HPDE6-E6E7 (cell line): ENCODE results near the gene GNB1.
"Not testable (repeated sequence)": the region's sequence is repeated elsewhere in the genome, so short reads cannot be mapped to it uniquely, and the experiment has no call there.

ENCODE experiments used
- DNase-seq: peaks from one replicate; pipeline ENCODE4 v3.0.0; 2011; ENCODE audit warnings: missing footprints; ENCODE audit errors: extremely low spot score

The GNB1 gene

DNA sequence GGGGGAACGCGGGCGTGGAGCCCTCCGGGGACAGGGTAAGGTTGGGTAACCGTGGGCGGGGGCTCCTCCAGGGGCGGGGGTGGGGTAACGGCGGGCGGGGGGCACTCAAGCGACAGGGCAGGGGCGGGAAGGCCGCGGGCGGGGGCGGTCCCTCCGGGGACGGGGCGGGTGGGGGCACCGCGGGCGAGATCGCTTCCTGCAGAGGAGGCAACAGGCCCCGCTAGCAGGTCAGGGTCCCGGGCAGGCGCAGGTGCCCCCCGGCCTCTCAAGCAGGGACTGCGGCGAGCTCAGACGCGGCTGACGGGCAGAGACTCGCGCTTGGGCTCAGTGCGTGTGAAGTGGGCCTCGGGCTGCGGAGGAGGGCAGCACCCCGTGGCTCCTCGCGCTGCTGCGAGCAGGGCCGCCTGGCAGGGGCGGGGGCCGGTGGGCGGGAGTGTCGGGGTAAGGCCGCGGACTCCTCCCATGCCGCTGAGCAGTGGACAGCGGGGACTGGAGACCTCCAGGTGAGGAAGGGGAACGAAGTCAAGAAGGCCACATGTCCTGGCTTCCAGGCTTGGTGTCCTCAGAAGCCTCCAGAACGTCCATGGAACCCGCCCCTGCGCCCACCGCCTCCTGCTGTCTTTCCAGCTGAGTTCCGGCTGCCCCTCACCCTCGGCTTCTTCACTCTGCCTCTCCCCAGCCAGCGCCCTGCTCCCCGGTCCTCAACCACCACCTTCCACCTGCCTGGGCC lies 627 bp upstream of the GNB1 start:
- peak; percentile 48 for DNase-seq

DNA sequence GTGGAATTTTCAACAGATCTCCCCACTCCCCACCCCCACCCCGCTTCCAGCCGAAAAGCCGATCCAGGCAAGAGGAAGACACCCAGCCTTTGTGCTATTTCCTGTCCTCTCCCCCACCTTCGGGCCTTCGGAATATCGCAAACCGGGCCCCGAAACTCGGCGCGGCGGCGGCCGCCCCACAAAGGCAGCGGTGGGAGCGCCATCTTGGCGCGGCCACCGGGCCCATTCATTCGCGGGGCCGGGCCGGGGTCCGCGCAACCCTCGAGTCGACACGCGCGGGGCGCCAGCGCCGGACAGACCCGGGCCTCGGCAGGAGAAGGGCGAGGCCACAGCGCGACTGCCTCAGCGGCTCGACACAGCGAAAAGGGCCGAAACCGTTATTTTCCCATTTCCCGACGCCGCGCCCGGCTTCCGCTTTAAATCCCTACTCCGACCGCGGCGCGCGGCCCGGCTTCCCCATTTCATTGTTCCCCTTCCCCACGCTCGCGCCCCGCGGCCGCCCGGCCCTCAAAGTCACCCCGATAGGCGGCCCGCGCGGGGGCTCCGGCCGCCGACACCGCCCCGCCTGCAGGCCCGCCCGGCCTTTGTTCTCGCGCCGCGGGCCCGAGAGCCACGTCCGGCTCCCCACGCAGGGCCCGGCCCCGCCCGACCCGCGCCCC lies 911 bp downstream of the GNB1 start:
- no peak for DNase-seq

GRCh38 chr1:1889090-1889750 lies 1.7 kb downstream of the GNB1 start:
- no peak for DNase-seq

- DNase-seq = not testable (repeated sequence)
Observed at GRCh38 chr1:1883890-1884289, 7.0 kb downstream of the GNB1 start.

DNA sequence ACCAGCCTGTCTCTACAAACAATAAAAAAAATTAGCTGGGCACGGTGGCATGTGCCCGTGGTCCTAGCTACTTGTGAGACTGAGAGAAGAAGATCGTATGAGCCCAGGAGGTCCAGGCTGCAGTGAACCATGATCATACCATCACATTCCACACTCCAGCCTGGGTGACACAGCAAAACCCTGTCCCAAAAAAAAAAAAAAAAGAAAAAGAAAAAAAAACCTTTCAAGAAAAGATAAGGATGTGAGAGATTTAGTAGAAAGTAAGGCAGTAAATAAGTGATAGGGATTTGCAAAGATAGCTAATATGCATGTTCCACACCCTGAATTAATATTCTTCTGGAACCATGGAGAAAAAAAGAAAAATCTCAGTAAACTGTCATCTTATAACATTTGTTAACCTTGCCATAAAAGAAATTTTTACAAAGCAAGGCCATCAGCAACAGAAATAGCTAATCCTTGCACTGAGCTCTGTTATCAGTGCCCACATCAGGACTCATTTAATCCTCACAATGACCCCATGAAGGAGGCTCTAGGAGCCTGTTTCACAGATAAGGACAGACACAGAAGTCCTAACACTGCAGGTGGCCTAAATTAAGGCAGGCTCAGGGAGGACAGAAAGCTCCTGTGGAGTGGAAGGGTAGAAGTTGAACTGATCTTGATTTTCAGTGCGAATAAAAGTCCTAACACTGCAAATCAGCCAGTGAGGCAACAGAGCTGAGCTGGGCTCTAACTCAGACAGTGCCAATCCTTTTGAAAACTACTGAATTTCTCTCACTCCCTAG lies 7.6 kb downstream of the GNB1 start:
- DNase-seq = no peak

DNA sequence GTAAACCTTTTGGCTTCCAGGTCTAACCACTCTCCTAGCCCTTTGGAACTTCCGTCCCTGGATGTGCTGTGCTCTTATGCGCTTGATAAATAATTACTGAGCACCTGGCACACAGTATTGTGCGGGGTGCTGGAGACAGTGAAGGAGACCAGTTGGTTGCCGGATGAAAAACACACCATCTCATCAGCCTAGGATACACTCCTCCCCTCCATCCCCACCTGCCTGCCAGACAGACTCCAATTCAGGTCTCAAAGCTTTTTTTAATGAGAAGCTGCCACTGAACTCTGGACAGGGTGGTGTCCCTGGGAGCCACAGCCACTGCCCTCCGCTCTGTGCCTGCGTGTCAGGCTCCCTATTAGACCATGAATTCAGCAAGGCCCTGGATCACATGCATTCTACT lies 9.2 kb downstream of the GNB1 start:
- DNase-seq = no peak

GRCh38 chr1:1880617-1881312 lies 10.1 kb downstream of the GNB1 start:
- DNase-seq = no peak

- no peak for DNase-seq
Observed at GRCh38 chr1:1879942-1880341, 10.9 kb downstream of the GNB1 start.

GRCh38 chr1:1877865-1878436 lies 12.9 kb downstream of the GNB1 start:
- no peak for DNase-seq

DNA sequence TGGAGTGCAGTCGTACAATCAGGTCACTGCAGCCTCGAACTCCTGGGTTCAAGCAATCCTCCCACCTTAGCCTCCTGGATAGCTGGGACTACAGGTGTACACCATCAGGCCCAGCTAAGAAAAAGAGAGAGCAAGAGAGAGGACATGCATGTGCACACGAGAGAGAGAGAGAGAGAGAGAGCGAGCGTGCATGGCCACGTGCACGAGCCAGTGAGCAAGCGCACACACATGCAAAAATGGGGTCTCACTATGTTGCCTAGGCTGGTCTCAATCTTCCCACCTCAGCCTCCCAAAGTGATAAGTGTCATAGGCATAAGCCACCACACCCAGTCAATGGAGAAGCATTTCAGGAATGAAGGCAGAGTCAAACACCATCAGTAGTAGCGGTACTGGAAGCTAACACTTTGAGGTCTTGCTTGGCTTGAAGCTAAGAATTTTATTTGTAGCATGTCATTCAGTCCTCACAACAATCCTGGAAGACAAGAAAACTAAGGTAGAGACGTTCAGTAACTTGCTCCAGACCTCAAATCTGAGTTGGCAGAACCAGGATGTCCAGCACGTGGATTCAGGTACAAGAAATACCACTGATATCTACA lies 14.5 kb downstream of the GNB1 start:
- DNase-seq = no peak

DNA sequence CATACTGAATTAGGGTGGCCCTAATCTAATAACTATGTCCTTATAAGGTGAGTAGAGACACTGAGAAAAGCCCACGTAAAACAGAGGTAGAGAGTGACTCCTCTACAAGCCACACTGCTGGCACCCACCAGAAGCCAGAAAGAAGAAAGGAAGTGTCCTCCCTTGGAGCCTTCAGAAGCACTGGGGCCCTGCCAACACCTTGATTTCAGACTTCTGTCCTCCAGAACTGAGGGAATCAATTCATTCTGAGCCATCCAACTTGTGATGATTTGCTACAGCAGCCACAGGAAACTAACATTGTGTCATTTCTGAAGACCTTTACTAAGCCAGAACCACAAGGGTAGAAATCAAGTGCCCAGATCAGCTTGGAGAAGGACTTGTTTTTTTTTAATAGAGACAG lies 15.0 kb downstream of the GNB1 start:
- DNase-seq = no peak

DNA sequence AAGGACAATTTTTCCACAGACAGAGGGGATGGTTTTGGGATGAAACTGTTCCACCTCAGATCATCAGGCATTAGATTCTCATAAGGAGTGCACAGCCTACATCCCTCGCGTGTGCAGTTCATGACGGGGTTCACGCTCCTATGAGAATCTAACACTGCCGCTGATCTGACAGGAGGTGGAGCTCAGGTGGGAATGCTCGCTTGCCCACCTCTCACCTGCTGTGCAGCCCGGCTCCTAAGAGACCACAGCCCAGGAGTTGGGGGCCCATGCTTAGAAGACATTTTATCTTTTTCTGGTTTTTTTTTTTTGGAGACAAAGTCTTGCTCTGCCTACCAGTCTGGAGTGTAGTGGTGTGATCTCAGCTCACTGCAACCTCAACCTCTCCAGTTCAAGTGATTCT lies 16.0 kb downstream of the GNB1 start:
- DNase-seq = no peak

DNA sequence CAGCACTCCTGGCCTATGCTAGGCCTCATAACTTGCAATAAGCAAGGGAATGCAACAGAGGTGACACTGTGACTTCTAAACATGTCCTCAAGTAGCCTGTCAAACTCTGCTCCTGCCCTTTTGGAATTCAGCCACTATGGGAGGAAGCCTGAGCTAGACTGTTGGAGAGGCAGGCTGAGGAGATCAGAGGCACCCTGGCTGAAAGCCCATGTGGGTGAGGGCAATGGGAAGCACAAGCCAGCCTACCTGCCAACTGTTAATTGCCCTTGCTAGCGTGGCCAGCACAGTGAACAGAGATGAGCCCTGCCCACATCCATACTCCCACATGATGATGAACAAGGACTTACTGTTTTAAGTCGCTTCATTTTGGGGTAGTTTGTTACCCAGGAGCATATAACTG lies 17.7 kb downstream of the GNB1 start:
- DNase-seq = no peak

DNA sequence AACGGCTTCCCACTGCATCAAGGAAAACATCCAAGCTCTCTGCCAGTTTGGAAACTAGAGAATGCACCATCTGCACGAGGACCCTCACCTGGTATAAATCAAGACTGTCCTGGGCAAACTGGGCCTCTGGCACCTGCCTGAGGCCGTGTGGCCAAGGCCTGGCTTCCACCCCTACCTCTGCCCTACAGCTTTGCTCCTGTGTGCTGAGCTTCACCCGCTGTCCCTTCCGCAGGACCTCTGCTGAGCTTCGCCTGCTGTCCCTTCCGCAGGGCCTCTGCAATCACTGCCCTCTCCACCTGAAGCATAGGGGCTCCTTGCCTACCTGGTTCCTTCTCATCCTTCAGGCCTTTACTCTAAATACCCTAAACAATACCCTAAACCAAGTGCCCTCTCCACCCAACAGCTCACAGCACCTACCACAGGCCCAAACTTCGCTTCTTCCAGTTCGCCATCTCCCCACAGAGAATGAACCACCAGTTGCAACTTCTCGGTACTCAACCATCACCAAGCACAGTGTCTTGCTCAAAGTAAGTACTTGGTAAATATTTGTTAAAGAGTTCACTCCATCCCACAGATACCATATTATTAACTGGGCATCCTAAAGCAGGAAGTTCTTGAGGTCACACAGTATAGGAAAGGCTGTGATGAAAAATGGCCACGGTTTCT lies 18.4 kb downstream of the GNB1 start:
- no peak for DNase-seq

GRCh38 chr1:1869469-1869868 lies 21.4 kb downstream of the GNB1 start:
- DNase-seq = no peak

GRCh38 chr1:1867164-1867563 lies 23.7 kb downstream of the GNB1 start:
- DNase-seq = no peak

DNA sequence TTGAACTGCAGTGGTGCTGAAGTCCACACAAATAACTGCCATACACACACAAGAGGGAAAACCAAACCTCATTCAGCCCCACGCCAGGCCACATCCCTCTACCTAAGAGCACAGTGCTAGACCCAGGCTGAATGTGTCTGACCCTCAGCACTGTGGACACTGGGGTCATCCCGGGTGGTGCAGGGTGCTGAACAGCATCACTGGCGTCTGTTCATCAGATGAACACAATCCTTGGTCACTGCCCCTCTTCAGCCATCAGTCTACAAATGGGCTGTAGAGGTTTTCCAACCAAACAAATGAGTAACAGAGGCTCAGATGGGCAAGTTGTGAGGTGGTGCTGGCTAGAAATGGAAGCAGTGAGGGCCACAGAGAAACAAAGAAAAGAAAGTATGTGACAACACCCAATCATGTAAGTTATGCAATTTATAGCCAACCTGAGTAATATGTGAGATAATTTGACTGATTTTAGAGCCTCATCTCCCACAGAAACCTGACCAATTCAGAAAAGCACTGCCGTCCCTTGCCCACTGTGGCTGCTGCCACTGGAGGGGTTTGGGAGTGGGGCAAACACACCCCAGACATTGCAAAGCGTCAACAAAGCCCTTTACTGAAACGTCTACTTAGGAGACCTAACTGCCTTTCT lies 27.9 kb downstream of the GNB1 start:
- no peak for DNase-seq

GRCh38 chr1:1861761-1862310 lies 29.1 kb downstream of the GNB1 start:
- DNase-seq = not testable (repeated sequence)

GRCh38 chr1:1861339-1861730 lies 29.6 kb downstream of the GNB1 start:
- no peak for DNase-seq
